Neuronal stem cell (in vitro differentiated cells): ENCODE results near the gene P2RX6.

ENCODE experiments used
- DNase-seq: peaks from one replicate; pipeline ENCODE4 v3.0.0-alpha.2; 2013; ENCODE audit warnings: low spot score
- H2AFZ ChIP-seq: one replicate; pipeline ENCODE4 v1.6.1; 2013; ENCODE audit warnings: mild to moderate bottlenecking, low read length, inconsistent platforms
- H2AK5ac ChIP-seq: 2 replicates; pipeline ENCODE4 v1.6.1; 2013; ENCODE audit warnings: low read depth, mild to moderate bottlenecking, inconsistent platforms, low read length, moderate library complexity, mixed read lengths
- H2BK120ac ChIP-seq: 2 replicates; pipeline ENCODE4 v1.6.1; 2013; ENCODE audit warnings: low read depth, mild to moderate bottlenecking, inconsistent platforms, low read length, moderate library complexity, mixed read lengths
- H2BK12ac ChIP-seq: one replicate; pipeline ENCODE4 v1.6.1; 2013; ENCODE audit warnings: low read length, inconsistent platforms
- H2BK15ac ChIP-seq: 2 replicates; pipeline ENCODE4 v1.6.1; 2013; ENCODE audit warnings: mild to moderate bottlenecking, low read length, inconsistent platforms, mixed read lengths
- H2BK5ac ChIP-seq: one replicate; pipeline ENCODE4 v1.6.1; 2013; ENCODE audit warnings: inconsistent platforms, mild to moderate bottlenecking, low read length, moderate library complexity
- H3K14ac ChIP-seq: one replicate; pipeline ENCODE4 v1.6.1; 2013; ENCODE audit warnings: low read length, inconsistent platforms
- H3K18ac ChIP-seq: 2 replicates; pipeline ENCODE4 v1.6.1; 2013; ENCODE audit warnings: low read length, inconsistent platforms
- H3K23ac ChIP-seq: 2 replicates; pipeline ENCODE4 v1.6.1; 2013; ENCODE audit warnings: low read depth, mild to moderate bottlenecking, mixed read lengths, low read length, inconsistent platforms; ENCODE audit not compliant: poor library complexity
- H3K27ac ChIP-seq: replicated peaks from 3 replicates; pipeline ENCODE4 v1.5.1; 2013; ENCODE audit warnings: low read length, inconsistent platforms
- H3K27me3 ChIP-seq, 3 experiments: 2 replicates each; pipeline ENCODE4 v1.6.1; 2013; ENCODE audit warnings: low read length in 3 of 3, mild to moderate bottlenecking in 2 of 3, inconsistent platforms in 1 of 3, low read depth in 1 of 3, mixed read lengths in 1 of 3, moderate library complexity in 1 of 3; ENCODE audit not compliant: control insufficient read depth in 3 of 3, insufficient read depth in 3 of 3
- H3K36me3 ChIP-seq, 2 donors: replicated peaks in 1 of 2; 2 replicates each; pipeline ENCODE4 v1.6.1; 2013; ENCODE audit warnings: low read length in 2 of 2; ENCODE audit not compliant: control insufficient read depth in 2 of 2, insufficient read depth in 2 of 2
- H3K4ac ChIP-seq: 2 replicates; pipeline ENCODE4 v1.6.1; 2013; ENCODE audit warnings: inconsistent platforms, mild to moderate bottlenecking, low read length, moderate library complexity
- H3K4me1 ChIP-seq, 2 donors: 1 replicate in 1 of 2; 2 replicates in 1 of 2; pipeline ENCODE4 v1.6.1; 2013; ENCODE audit warnings: low read length in 2 of 2, low read depth in 1 of 2; ENCODE audit not compliant: control insufficient read depth in 2 of 2, insufficient read depth in 1 of 2
- H3K4me2 ChIP-seq: one replicate; pipeline ENCODE4 v1.6.1; 2013; ENCODE audit warnings: mild to moderate bottlenecking, low read length, inconsistent platforms; ENCODE audit not compliant: insufficient read depth, poor library complexity, severe bottlenecking
- H3K4me3 ChIP-seq, 2 donors: 2 replicates each; pipeline ENCODE4 v1.5.1; 2013; ENCODE audit warnings: low read length in 2 of 2, mild to moderate bottlenecking in 2 of 2, inconsistent platforms in 1 of 2, moderate library complexity in 1 of 2
- H3K79me1 ChIP-seq: one replicate; pipeline ENCODE4 v1.6.1; 2013; ENCODE audit warnings: low read depth, mild to moderate bottlenecking, inconsistent platforms, low read length, moderate library complexity
- H3K9ac ChIP-seq: one replicate; pipeline ENCODE4 v1.6.1; 2013; ENCODE audit warnings: mild to moderate bottlenecking, low read depth, low read length, inconsistent platforms; ENCODE audit not compliant: poor library complexity
- H3K9me3 ChIP-seq, 2 donors: replicated peaks in 1 of 2; 2 replicates each; pipeline versions ENCODE3 to v1.6.1; 2013; ENCODE audit warnings: low read length in 2 of 2, mild to moderate bottlenecking in 2 of 2, inconsistent platforms in 1 of 2, low read depth in 1 of 2, mixed read lengths in 1 of 2, moderate library complexity in 1 of 2; ENCODE audit not compliant: control insufficient read depth in 2 of 2, insufficient read depth in 1 of 2
- H4K8ac ChIP-seq: one replicate; pipeline ENCODE4 v1.6.1; 2013; ENCODE audit warnings: low read depth, mild to moderate bottlenecking, inconsistent platforms, low read length, moderate library complexity
- H4K91ac ChIP-seq: one replicate; pipeline ENCODE4 v1.6.1; 2013; ENCODE audit warnings: low read length, low read depth, mild to moderate bottlenecking, inconsistent platforms; ENCODE audit not compliant: poor library complexity
- WGBS, 2 donors: extraction: QIAGEN DNeasy Blood & Tissue Kit; methylation state at CpG; one replicate each; pipeline ENCODE4 v1.1.7; 2013; ENCODE audit warnings: missing lambda C conversion rate in 2 of 2, mixed read lengths in 1 of 2; ENCODE audit not compliant: insufficient read length in 2 of 2, insufficient replicate concordance in 1 of 2; ENCODE audit errors: extremely low coverage in 2 of 2; 5-methylcytosine and 5-hydroxymethylcytosine counted together

The P2RX6 gene

DNA sequence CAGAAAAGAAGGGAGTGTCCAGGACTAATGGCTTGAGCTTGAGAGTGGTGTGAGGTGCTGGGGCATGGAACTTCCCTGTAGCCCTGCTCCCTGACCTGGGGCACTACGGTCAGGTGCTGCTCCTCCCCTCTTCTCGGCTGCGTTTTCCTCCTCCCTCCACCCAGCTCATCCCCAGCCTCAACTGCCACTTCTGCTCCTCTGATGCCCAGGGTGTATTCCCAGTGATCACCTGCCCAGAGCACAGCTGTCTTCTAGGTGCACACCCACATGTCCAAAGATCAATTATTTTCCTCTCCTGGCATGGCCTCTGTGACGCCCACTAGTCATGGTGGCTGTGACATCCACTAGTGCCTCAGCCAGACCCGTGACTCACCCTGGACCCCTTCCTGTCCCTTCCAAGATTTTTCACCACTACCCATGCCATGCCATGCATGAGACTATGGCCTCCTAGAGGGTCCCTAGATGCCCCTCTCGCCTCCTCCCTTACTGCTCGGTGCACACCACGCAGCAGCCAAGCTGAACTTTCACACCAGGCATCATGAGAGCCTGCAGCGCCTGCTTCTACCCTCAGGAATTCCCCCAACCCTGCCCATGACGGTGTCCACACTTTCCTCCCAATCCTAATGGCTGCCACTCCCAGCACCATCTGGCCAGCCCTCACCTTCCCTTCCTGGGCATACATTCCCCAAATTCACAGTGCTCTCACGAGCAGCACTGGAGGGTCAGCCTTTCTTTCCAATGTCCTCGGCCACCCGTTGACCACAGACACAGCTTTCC is 1.9 kb downstream of the P2RX6 start:
- Histone ChIP-seq H2BK15ac (no peak overlapping the region), H3K4me3 (peak overlapping the region in 1 of 2 donors; percentile 27)
- no CpG with 5 or more reads among the region's 13 CpGs for WGBS, 2 donors

DNA sequence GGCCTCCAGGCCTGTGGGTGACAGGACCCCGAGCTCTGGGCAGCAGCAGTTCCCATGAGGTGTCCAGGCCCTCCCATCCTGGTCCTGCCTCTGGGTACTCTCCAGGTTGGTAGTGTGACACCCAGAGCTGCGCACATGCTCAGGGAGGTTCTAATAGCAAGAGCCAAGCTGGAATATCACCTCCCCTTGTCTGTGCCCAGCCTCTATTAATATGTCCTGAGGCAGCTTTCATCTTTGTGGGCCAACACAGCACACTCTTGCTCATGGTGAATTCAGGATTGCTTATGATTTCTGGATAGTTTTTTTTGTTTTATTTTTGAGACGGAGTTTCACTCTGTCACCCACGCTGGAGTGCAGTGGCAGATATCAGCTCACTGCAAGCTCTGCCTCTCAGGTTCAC is 3.3 kb downstream of the P2RX6 start:
- no peak overlapping the region for H2BK12ac ChIP-seq
- WGBS, 2 donors = no CpG with 5 or more reads among the region's 4 CpGs
- H3K4me2 ChIP-seq = no peak overlapping the region
- peaks cover 3% of the 10 kb centered on the region for H3K79me1 ChIP-seq
- H2AFZ ChIP-seq = no peak overlapping the region
- H2BK5ac ChIP-seq = no peak overlapping the region
- no peak overlapping the region for H4K8ac ChIP-seq
- H3K4me1 ChIP-seq = peaks cover 12 to 23% of the 10 kb centered on the region in 2 donors
- peaks cover 0 to 5% of the 10 kb centered on the region in 2 donors for H3K9me3 ChIP-seq
- H3K14ac ChIP-seq = no peak overlapping the region
- H3K27me3 ChIP-seq = peaks cover 0 to 3% (median 2%) of the 10 kb centered on the region in 3 experiments
- H3K9ac ChIP-seq = no peak overlapping the region
- no peak overlapping the region for H2BK15ac ChIP-seq
- H3K18ac ChIP-seq = no peak overlapping the region
- H2AK5ac ChIP-seq = no peak overlapping the region
- no peak overlapping the region for H3K23ac ChIP-seq
- H3K36me3 ChIP-seq = no peaks in the 10 kb centered on the region
- no peak overlapping the region for H4K91ac ChIP-seq
- H3K4ac ChIP-seq = no peak overlapping the region
- no peak overlapping the region for H3K27ac ChIP-seq
- DNase-seq = no peak
- H2BK120ac ChIP-seq = no peak overlapping the region
- no peak overlapping the region for H3K4me3 ChIP-seq

More for the DNA sequence above, 1.9 kb downstream of the P2RX6 start:
- peak overlapping the region; percentile 39 for H3K14ac ChIP-seq
- no peak overlapping the region for H2AFZ ChIP-seq
- no peak overlapping the region for H4K91ac ChIP-seq
- H3K79me1 ChIP-seq = peaks cover 7% of the 10 kb centered on the region
- H4K8ac ChIP-seq = no peak overlapping the region
- peak overlapping the region; percentile 1 for H3K4ac ChIP-seq
- DNase-seq = no peak
- H2AK5ac ChIP-seq = peak overlapping the region; percentile 89
- no peak overlapping the region for H2BK5ac ChIP-seq
- peak overlapping the region; percentile 29 for H3K23ac ChIP-seq
- H3K4me1 ChIP-seq = peaks cover 16 to 24% of the 10 kb centered on the region in 2 donors
- H3K9ac ChIP-seq = peak overlapping the region; percentile 22
- no peak overlapping the region for H2BK120ac ChIP-seq
- H3K4me2 ChIP-seq = no peak overlapping the region
- no peaks in the 10 kb centered on the region for H3K36me3 ChIP-seq
- peaks cover 0 to 2% (median 0%) of the 10 kb centered on the region in 3 experiments for H3K27me3 ChIP-seq
- peaks cover 0 to 5% of the 10 kb centered on the region in 2 donors for H3K9me3 ChIP-seq
- H2BK12ac ChIP-seq = peak overlapping the region; percentile 97
- no peak overlapping the region for H3K27ac ChIP-seq
- H3K18ac ChIP-seq = no peak overlapping the region

DNA sequence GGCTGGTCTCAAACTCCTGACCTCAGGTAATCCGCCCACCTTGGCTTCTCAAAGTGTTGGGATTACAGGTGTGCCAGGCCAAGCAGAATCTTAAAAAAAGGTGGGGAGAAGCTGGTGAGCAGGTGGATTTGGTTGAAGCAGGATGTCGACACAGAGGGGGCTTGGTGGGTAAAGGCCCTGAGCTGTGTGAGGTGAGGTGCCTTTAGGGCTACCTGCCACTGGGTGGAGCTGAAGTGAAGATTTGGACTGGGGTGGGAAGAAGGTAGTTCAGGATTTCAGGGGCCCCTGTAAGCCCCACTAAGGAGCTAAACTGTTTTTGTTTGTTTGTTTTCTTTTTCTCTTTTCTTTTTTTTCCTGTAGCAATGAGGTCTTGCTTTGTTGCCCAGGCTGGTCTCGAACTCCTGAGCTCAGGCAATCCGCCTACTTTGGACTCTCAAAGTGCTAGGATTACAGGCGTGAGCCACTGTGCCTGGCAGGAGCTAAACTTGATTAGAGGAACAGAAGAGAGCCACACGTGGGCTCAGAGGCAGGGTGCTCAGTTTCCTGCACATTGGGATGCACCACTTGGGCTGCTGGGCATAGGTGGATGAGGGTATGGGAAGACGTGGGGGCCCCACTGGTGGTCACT is 6.0 kb downstream of the P2RX6 start:
- Histone ChIP-seq H3K23ac (peak overlapping the region; percentile 81), H2BK5ac (no peak overlapping the region), H2AK5ac (peak overlapping the region; percentile 81), H4K91ac (peak overlapping the region; percentile 94), H3K18ac (peak overlapping the region; percentile 85), H3K14ac (no peak overlapping the region), H2BK15ac (peak overlapping the region; percentile 39), H3K79me1 (peaks cover 3% of the 10 kb centered on the region), H3K4ac (no peak overlapping the region), H3K9me3 (peaks cover 0 to 5% of the 10 kb centered on the region in 2 donors), H3K27me3 (peaks cover 0 to 3% (median 2%) of the 10 kb centered on the region in 3 experiments), H3K4me1 (peaks cover 0 to 6% of the 10 kb centered on the region in 2 donors), H3K9ac (no peak overlapping the region), H2BK120ac (no peak overlapping the region), H3K4me2 (no peak overlapping the region), H3K4me3 (no peak overlapping the region), H3K27ac (no peak overlapping the region), H2AFZ (no peak overlapping the region), H2BK12ac (no peak overlapping the region), H3K36me3 (no peaks in the 10 kb centered on the region), H4K8ac (no peak overlapping the region)
- no peak for DNase-seq
- no CpG with 5 or more reads among the region's 7 CpGs for WGBS, 2 donors

DNA sequence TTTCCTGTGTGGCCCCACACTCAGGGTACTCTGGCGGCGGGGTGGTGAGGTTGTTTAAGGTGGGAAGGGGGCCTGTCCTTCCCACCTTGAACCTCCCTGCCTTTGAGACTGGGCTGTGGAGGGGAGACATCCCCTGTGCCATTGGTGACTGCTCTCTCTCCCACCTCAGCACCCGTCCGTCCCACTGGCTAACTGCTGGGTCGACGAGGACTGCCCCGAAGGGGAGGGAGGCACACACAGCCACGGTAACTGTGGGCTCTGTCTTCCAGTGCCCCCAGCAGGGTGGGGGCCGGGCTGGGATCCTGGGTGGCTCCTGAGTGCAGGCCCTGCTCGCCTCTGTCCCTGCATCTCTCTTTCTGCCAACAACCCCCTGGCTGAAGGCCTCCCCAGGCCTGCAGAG is 7.5 kb downstream of the P2RX6 start:
- Histone ChIP-seq H2BK5ac (peak overlapping the region; percentile 75), H3K4me3 (no peak overlapping the region), H3K36me3 (no peaks in the 10 kb centered on the region), H3K4me2 (no peak overlapping the region), H3K4me1 (peaks cover 0 to 2% of the 10 kb centered on the region in 2 donors), H2BK120ac (peak overlapping the region; percentile 47), H2AFZ (no peak overlapping the region), H3K9ac (no peak overlapping the region), H3K23ac (peak overlapping the region; percentile 73), H4K8ac (no peak overlapping the region), H3K18ac (peak overlapping the region; percentile 57), H2AK5ac (peak overlapping the region; percentile 56), H4K91ac (no peak overlapping the region), H2BK12ac (peak overlapping the region; percentile 73), H3K14ac (no peak overlapping the region), H2BK15ac (peak overlapping the region; percentile 67), H3K79me1 (peaks cover 3% of the 10 kb centered on the region), H3K9me3 (peaks cover 0 to 5% of the 10 kb centered on the region in 2 donors), H3K27ac (no peak overlapping the region), H3K27me3 (peaks cover 0 to 3% (median 0%) of the 10 kb centered on the region in 3 experiments), H3K4ac (no peak overlapping the region)
- WGBS, 2 donors = no CpG with 5 or more reads among the region's 10 CpGs
- no peak for DNase-seq
